UCSD-AML1 (cell line): ENCODE measurements around the gene LPAR3.

Experiments used
- DNase-seq: peaks from one replicate; lab custom pipeline; 2025; ENCODE audit not compliant: unreplicated experiment; lab: John Stamatoyannopoulos, UW

LPAR3 gene

GRCh38 chr1:84859866-84860265 is 33.1 kb downstream of the LPAR3 start:
- no peak for DNase-seq

- DNase-seq: no peak
These were observed 35.1 kb downstream of the LPAR3 start for GRCh38 chr1:84857906-84858305.

GRCh38 chr1:84856726-84857270 is 36.2 kb downstream of the LPAR3 start:
- no peak for DNase-seq

- no peak for DNase-seq
These were observed 37.0 kb downstream of the LPAR3 start for GRCh38 chr1:84855691-84856630.

- DNase-seq: no peak
These were observed 37.8 kb downstream of the LPAR3 start for GRCh38 chr1:84855168-84855567.

- DNase-seq: no peak
These were observed 39.0 kb downstream of the LPAR3 start for GRCh38 chr1:84853741-84854721.

GRCh38 chr1:84851839-84852238 is 41.2 kb downstream of the LPAR3 start:
- DNase-seq: no peak

- DNase-seq: no peak
These were observed 43.5 kb downstream of the LPAR3 start for GRCh38 chr1:84849357-84849975.

- DNase-seq: no peak
These were observed 45.5 kb downstream of the LPAR3 start for GRCh38 chr1:84847253-84848250.

GRCh38 chr1:84846387-84846786 is 46.6 kb downstream of the LPAR3 start:
- DNase-seq: no peak

- no peak for DNase-seq
These were observed 47.6 kb downstream of the LPAR3 start for GRCh38 chr1:84845357-84845756.

- no peak for DNase-seq
These were observed 48.9 kb downstream of the LPAR3 start for GRCh38 chr1:84844094-84844493.

- no peak for DNase-seq
These were observed 50.2 kb downstream of the LPAR3 start for GRCh38 chr1:84842748-84843231.

GRCh38 chr1:84841971-84842370 is 51.0 kb downstream of the LPAR3 start:
- no peak for DNase-seq

- DNase-seq: no peak
These were observed 52.7 kb downstream of the LPAR3 start for GRCh38 chr1:84840346-84840745.

- DNase-seq: no peak
These were observed 53.5 kb downstream of the LPAR3 start for GRCh38 chr1:84839544-84839943.

GRCh38 chr1:84836145-84836544 is 56.9 kb downstream of the LPAR3 start:
- no peak for DNase-seq

- DNase-seq: no peak
These were observed 57.8 kb downstream of the LPAR3 start for GRCh38 chr1:84835169-84835568.

GRCh38 chr1:84834419-84835064 is 58.5 kb downstream of the LPAR3 start:
- no peak for DNase-seq
